GM23338 (cell line): ENCODE results near the gene RAD54L2. TPM values are rescaled to one million over a fixed set of nuclear protein-coding genes. Genes with fewer than 3 reads are reported as not detected.

Experiments used
- ATAC-seq: fragments of 200-7000 bp; cut with Tn5 transposase; 3 replicates; pipeline ENCODE4 v1.9.1; 2020
- DNase-seq: peaks from one replicate; pipeline ENCODE4 v3.0.0-alpha.2; 2015; ENCODE audit warnings: low spot score
- H2AFZ ChIP-seq: fragments of 200-600 bp; sonication (generic); 2 replicates; pipeline ENCODE4 v1.8.0; 2016; ENCODE audit warnings: antibody characterized with exemption, mild to moderate bottlenecking, moderate library complexity
- H3F3A ChIP-seq: fragments of 200-600 bp; sonication (generic); replicated peaks from 2 replicates; pipeline ENCODE4 v1.8.0; 2017; ENCODE audit warnings: antibody characterized with exemption, mixed run types, low read depth
- H3K27ac ChIP-seq: fragments of 200-600 bp; sonication (generic); 2 replicates; pipeline ENCODE4 v1.6.1; 2016; ENCODE audit warnings: low read depth
- H3K27me3 ChIP-seq: fragments of 200-600 bp; sonication (generic); 2 replicates; pipeline ENCODE4 v1.8.0; 2016; ENCODE audit warnings: mild to moderate bottlenecking, mixed run types, moderate library complexity; ENCODE audit not compliant: insufficient read depth
- H3K36me3 ChIP-seq: fragments of 200-600 bp; sonication (generic); 2 replicates; pipeline ENCODE4 v1.8.0; 2016; ENCODE audit warnings: mild to moderate bottlenecking; ENCODE audit not compliant: insufficient read depth
- H3K4me1 ChIP-seq: fragments of 200-600 bp; sonication (generic); 2 replicates; pipeline ENCODE4 v1.8.0; 2016; ENCODE audit warnings: mild to moderate bottlenecking, moderate library complexity; ENCODE audit not compliant: insufficient read depth
- H3K4me2 ChIP-seq: fragments of 200-600 bp; sonication (generic); 2 replicates; pipeline ENCODE4 v1.7.1; 2017; ENCODE audit warnings: mixed run types
- H3K4me3 ChIP-seq: fragments of 200-600 bp; sonication (generic); 2 replicates; pipeline ENCODE4 v1.6.1; 2016; ENCODE audit warnings: mixed run types
- H3K79me2 ChIP-seq: fragments of 200-600 bp; sonication (generic); replicated peaks from 2 replicates; pipeline ENCODE4 v1.8.0; 2017; ENCODE audit warnings: mild to moderate bottlenecking; ENCODE audit not compliant: insufficient read depth
- H3K9me2 ChIP-seq: fragments of 200-600 bp; sonication (generic); 2 replicates; pipeline ENCODE4 v1.8.0; 2017; ENCODE audit not compliant: insufficient read depth
- H4K20me1 ChIP-seq: fragments of 200-600 bp; sonication (generic); replicated peaks from 2 replicates; pipeline ENCODE4 v1.8.0; 2017; ENCODE audit warnings: mild to moderate bottlenecking; ENCODE audit not compliant: insufficient read depth
- H3K27ac Mint-ChIP-seq: 2 replicates; pipeline ENCODE4 v1.8.0; 2020; ENCODE audit warnings: inconsistent platforms, mild to moderate bottlenecking, moderate library complexity, mixed read lengths
- H3K27me3 Mint-ChIP-seq: 3 replicates; pipeline ENCODE4 v1.8.0; 2022; ENCODE audit warnings: low read depth, mild to moderate bottlenecking, moderate library complexity, mixed read lengths, inconsistent platforms; ENCODE audit not compliant: insufficient read depth, poor library complexity
- H3K36me3 Mint-ChIP-seq: 3 replicates; pipeline ENCODE4 v1.8.0; 2021; ENCODE audit warnings: low read depth, mild to moderate bottlenecking, inconsistent platforms, moderate library complexity, mixed read lengths
- H3K4me1 Mint-ChIP-seq: 3 replicates; pipeline ENCODE4 v1.8.0; 2020; ENCODE audit warnings: mild to moderate bottlenecking, inconsistent platforms, mixed read lengths
- H3K4me3 Mint-ChIP-seq: 3 replicates; pipeline ENCODE4 v1.8.0; 2021; ENCODE audit warnings: moderate library complexity, mild to moderate bottlenecking, inconsistent platforms, mixed read lengths
- H3K9me3 Mint-ChIP-seq: 3 replicates; pipeline ENCODE4 v1.8.0; 2020; ENCODE audit warnings: moderate library complexity, mild to moderate bottlenecking, inconsistent platforms, mixed read lengths
- CREB1 ChIP-seq: fragments of 250-450 bp; sonication (Bioruptor Pico); IDR thresholded peaks from 2 replicates; pipeline ENCODE4 v1.5.0; 2020; ENCODE audit warnings: low read depth, mild to moderate bottlenecking, moderate library complexity
- CTCF ChIP-seq, 2 experiments: fragments of 200-600 bp in 1 of 2; sonication (generic) in 1 of 2; conservative IDR thresholded peaks; 2 replicates each; pipeline versions ENCODE4 v1.5.1 to v1.6.1; 2016 to 2017; ENCODE audit warnings: antibody characterized with exemption in 2 of 2, low read depth in 2 of 2, mild to moderate bottlenecking in 2 of 2, moderate library complexity in 1 of 2
- EZH2phosphoT487 ChIP-seq: fragments of 200-600 bp; sonication (generic); IDR thresholded peaks from one replicate; pipeline ENCODE4 v1.8.1; 2018; ENCODE audit warnings: antibody characterized with exemption; ENCODE audit not compliant: unreplicated experiment
- JUNB ChIP-seq: IDR thresholded peaks from one replicate; pipeline ENCODE4 v1.6.1; 2016; ENCODE audit warnings: antibody characterized with exemption; ENCODE audit not compliant: unreplicated experiment
- NANOG ChIP-seq: IDR thresholded peaks from 2 replicates; pipeline ENCODE4 v1.6.1; 2016; ENCODE audit warnings: antibody characterized with exemption, borderline replicate concordance
- POLR2AphosphoS5 ChIP-seq: IDR thresholded peaks from 2 replicates; pipeline ENCODE4 v1.6.1; 2016; ENCODE audit warnings: antibody characterized with exemption, low read depth
- STAT1 ChIP-seq: IDR thresholded peaks from one replicate; pipeline ENCODE4 v1.6.1; 2016; ENCODE audit warnings: antibody characterized with exemption; ENCODE audit not compliant: unreplicated experiment
- ZNF114 ChIP-seq: fragments of 250-450 bp; sonication (Bioruptor Pico); IDR thresholded peaks from 2 replicates; pipeline ENCODE4 v1.5.0; 2020; ENCODE audit warnings: mild to moderate bottlenecking, moderate library complexity
- ZNF462 ChIP-seq: fragments of 250-450 bp; sonication (Bioruptor Pico); IDR thresholded peaks from 2 replicates; pipeline ENCODE4 v1.5.0; 2020; ENCODE audit warnings: mild to moderate bottlenecking, moderate library complexity
- polyA plus RNA-seq: library from polyadenylated mRNA; unstranded; fragments of >200 nt; fragmentation: Nextera tagmentation; extraction: Ambion mirVana; gene quantifications from 2 replicates; pipeline ENCODE4 v1.2.1, GENCODE V29; 2016
- total RNA-seq: library from RNA; depleted of rRNA; stranded (reverse); fragments of >200 nt; shearing (Covaris generic); gene quantifications from 2 replicates; pipeline ENCODE4 v1.2.3, GENCODE V29; 2014

The RAD54L2 gene
- total and polyA plus RNA-seq, 2 experiments from 2014 or later = 9.4 to 29.2 TPM

GRCh38 chr3:51557993-51558392, 19.5 kb downstream of the RAD54L2 start:
- no peaks in the 10 kb centered on the region for H4K20me1 ChIP-seq
- Mint-ChIP-seq H3K27me3 (peaks cover 8% of the 10 kb centered on the region), H3K36me3 (peaks cover 2% of the 10 kb centered on the region), H3K4me1 (peaks cover 5% of the 10 kb centered on the region; the same call in 2 of the 3 replicates), H3K27ac (no peak overlapping the region), H3K9me3 (no peaks in the 10 kb centered on the region), H3K4me3 (no peak overlapping the region)
- H3K4me3 ChIP-seq = no peak overlapping the region
- ATAC-seq (no peak), DNase-seq (no peak)
- no peaks in the 10 kb centered on the region for H3K9me2 ChIP-seq
- no peak overlapping the region for H3K4me2 ChIP-seq
- no peaks in the 10 kb centered on the region for H3K27me3 ChIP-seq
- H3K27ac ChIP-seq = no peak overlapping the region
- H3K79me2 ChIP-seq = peaks cover 37% of the 10 kb centered on the region
- peaks cover 1% of the 10 kb centered on the region; the same call in 1 of the 2 replicates for H3K4me1 ChIP-seq
- no peaks in the 10 kb centered on the region for H3K36me3 ChIP-seq
- H3F3A ChIP-seq = no peaks in the 10 kb centered on the region
- TF ChIP-seq ZNF462 (CRISPR knock-in tag) (no peak), CREB1 (CRISPR knock-in tag) (no peak), ZNF114 (CRISPR knock-in tag) (no peak), JUNB (no peak), EZH2phosphoT487 (no peak), STAT1 (no peak), NANOG (no peak), POLR2AphosphoS5 (no peak), CTCF (conservative IDR thresholded peaks at IDR 0.05; ENCODE audit: low read depth in 2 of 2) (no peak)
- no peak overlapping the region for H2AFZ ChIP-seq
